ENCODE measurements around the gene SPOP.
A peak's percentile ranks its signal among the peaks of the same experiment; 100 is the strongest.

Gene SPOP

GRCh38 chr17:49581648-49581998, 96.3 kb downstream of the SPOP start:
- peaks cover 5% of the 10 kb centered on the region for H3K4me1 ChIP-seq (ENCODE audit: control insufficient read depth, low read depth, low read length)
- H3K27ac ChIP-seq (ENCODE audit: low read length), result no peak overlapping the region
- peaks cover 16% of the 10 kb centered on the region for H3K27me3 ChIP-seq (ENCODE audit: control insufficient read depth, insufficient read depth, low read length)
- no peaks in the 10 kb centered on the region for H3K36me3 ChIP-seq (ENCODE audit: control insufficient read depth, low read depth, low read length)
- H3K4me3 ChIP-seq (ENCODE audit: low read length), result no peak overlapping the region
- no peak overlapping the region for H3K9ac ChIP-seq (ENCODE audit: low read length)
- no peaks in the 10 kb centered on the region for H3K9me3 ChIP-seq (ENCODE audit: control insufficient read depth, low read depth, low read length)

- Histone ChIP-seq H3K4me3 (ENCODE audit: low read length) (no peak overlapping the region), H3K9me3 (ENCODE audit: control insufficient read depth, low read depth, low read length) (no peaks in the 10 kb centered on the region), H3K27me3 (ENCODE audit: control insufficient read depth, insufficient read depth, low read length) (peaks cover 16% of the 10 kb centered on the region), H3K27ac (ENCODE audit: low read length) (no peak overlapping the region), H3K9ac (ENCODE audit: low read length) (no peak overlapping the region), H3K36me3 (ENCODE audit: control insufficient read depth, low read depth, low read length) (no peaks in the 10 kb centered on the region), H3K4me1 (ENCODE audit: control insufficient read depth, low read depth, low read length) (peaks cover 5% of the 10 kb centered on the region)
Measured at GRCh38 chr17:49580981-49581647, 96.8 kb downstream of the SPOP start.

GRCh38 chr17:49580055-49580721, 97.7 kb downstream of the SPOP start:
- Histone ChIP-seq H3K27ac (ENCODE audit: low read length) (no peak overlapping the region), H3K27me3 (ENCODE audit: control insufficient read depth, insufficient read depth, low read length) (peaks cover 17% of the 10 kb centered on the region), H3K36me3 (ENCODE audit: control insufficient read depth, low read depth, low read length) (no peaks in the 10 kb centered on the region), H3K4me1 (ENCODE audit: control insufficient read depth, low read depth, low read length) (peaks cover 5% of the 10 kb centered on the region), H3K9me3 (ENCODE audit: control insufficient read depth, low read depth, low read length) (no peaks in the 10 kb centered on the region), H3K9ac (ENCODE audit: low read length) (no peak overlapping the region), H3K4me3 (ENCODE audit: low read length) (no peak overlapping the region)

- Histone ChIP-seq H3K36me3 (ENCODE audit: control insufficient read depth, low read depth, low read length) (no peaks in the 10 kb centered on the region), H3K4me1 (ENCODE audit: control insufficient read depth, low read depth, low read length) (peaks cover 10% of the 10 kb centered on the region), H3K9me3 (ENCODE audit: control insufficient read depth, low read depth, low read length) (no peaks in the 10 kb centered on the region), H3K9ac (ENCODE audit: low read length) (no peak overlapping the region), H3K4me3 (ENCODE audit: low read length) (no peak overlapping the region), H3K27ac (ENCODE audit: low read length) (no peak overlapping the region), H3K27me3 (ENCODE audit: control insufficient read depth, insufficient read depth, low read length) (peaks cover 24% of the 10 kb centered on the region)
Measured at GRCh38 chr17:49579522-49579921, 98.4 kb downstream of the SPOP start.

- Histone ChIP-seq H3K27me3 (ENCODE audit: control insufficient read depth, insufficient read depth, low read length) (peaks cover 26% of the 10 kb centered on the region), H3K4me1 (ENCODE audit: control insufficient read depth, low read depth, low read length) (peaks cover 10% of the 10 kb centered on the region), H3K36me3 (ENCODE audit: control insufficient read depth, low read depth, low read length) (no peaks in the 10 kb centered on the region), H3K4me3 (ENCODE audit: low read length) (no peak overlapping the region), H3K9ac (ENCODE audit: low read length) (no peak overlapping the region), H3K27ac (ENCODE audit: low read length) (no peak overlapping the region), H3K9me3 (ENCODE audit: control insufficient read depth, low read depth, low read length) (no peaks in the 10 kb centered on the region)
Measured at GRCh38 chr17:49578952-49579500, 98.9 kb downstream of the SPOP start.

GRCh38 chr17:49578414-49578813, 99.5 kb downstream of the SPOP start:
- no peak overlapping the region for H3K9ac ChIP-seq (ENCODE audit: low read length)
- peaks cover 10% of the 10 kb centered on the region for H3K4me1 ChIP-seq (ENCODE audit: control insufficient read depth, low read depth, low read length)
- no peak overlapping the region for H3K4me3 ChIP-seq (ENCODE audit: low read length)
- no peaks in the 10 kb centered on the region for H3K36me3 ChIP-seq (ENCODE audit: control insufficient read depth, low read depth, low read length)
- H3K9me3 ChIP-seq (ENCODE audit: control insufficient read depth, low read depth, low read length), result no peaks in the 10 kb centered on the region
- H3K27ac ChIP-seq (ENCODE audit: low read length), result no peak overlapping the region
- H3K27me3 ChIP-seq (ENCODE audit: control insufficient read depth, insufficient read depth, low read length), result peaks cover 28% of the 10 kb centered on the region

GRCh38 chr17:49577963-49578362, 99.9 kb downstream of the SPOP start:
- Histone ChIP-seq H3K4me1 (ENCODE audit: control insufficient read depth, low read depth, low read length) (peaks cover 10% of the 10 kb centered on the region), H3K4me3 (ENCODE audit: low read length) (no peak overlapping the region), H3K27me3 (ENCODE audit: control insufficient read depth, insufficient read depth, low read length) (peaks cover 33% of the 10 kb centered on the region), H3K9ac (ENCODE audit: low read length) (no peak overlapping the region), H3K9me3 (ENCODE audit: control insufficient read depth, low read depth, low read length) (no peaks in the 10 kb centered on the region), H3K27ac (ENCODE audit: low read length) (no peak overlapping the region), H3K36me3 (ENCODE audit: control insufficient read depth, low read depth, low read length) (no peaks in the 10 kb centered on the region)

- no peaks in the 10 kb centered on the region for H3K36me3 ChIP-seq (ENCODE audit: control insufficient read depth, low read depth, low read length)
- no peak overlapping the region for H3K9ac ChIP-seq (ENCODE audit: low read length)
- H3K27ac ChIP-seq (ENCODE audit: low read length), result no peak overlapping the region
- no peaks in the 10 kb centered on the region for H3K9me3 ChIP-seq (ENCODE audit: control insufficient read depth, low read depth, low read length)
- peak overlapping the region; percentile 82 for H3K4me3 ChIP-seq (ENCODE audit: low read length)
- peaks cover 10% of the 10 kb centered on the region for H3K4me1 ChIP-seq (ENCODE audit: control insufficient read depth, low read depth, low read length)
- H3K27me3 ChIP-seq (ENCODE audit: control insufficient read depth, insufficient read depth, low read length), result peaks cover 36% of the 10 kb centered on the region
Measured at GRCh38 chr17:49577650-49577934, 100.3 kb downstream of the SPOP start.

- Histone ChIP-seq H3K27me3 (ENCODE audit: control insufficient read depth, insufficient read depth, low read length) (peaks cover 36% of the 10 kb centered on the region), H3K9ac (ENCODE audit: low read length) (peak overlapping the region; percentile 28), H3K4me3 (ENCODE audit: low read length) (peak overlapping the region; percentile 82)
Measured at GRCh38 chr17:49576917-49577649, 100.8 kb downstream of the SPOP start.

GRCh38 chr17:49576088-49576916, 101.6 kb downstream of the SPOP start:
- Histone ChIP-seq H3K4me3 (ENCODE audit: low read length) (peak overlapping the region; percentile 82), H3K36me3 (ENCODE audit: control insufficient read depth, low read depth, low read length) (no peaks in the 10 kb centered on the region), H3K27me3 (ENCODE audit: control insufficient read depth, insufficient read depth, low read length) (peaks cover 42% of the 10 kb centered on the region), H3K27ac (ENCODE audit: low read length) (no peak overlapping the region), H3K9me3 (ENCODE audit: control insufficient read depth, low read depth, low read length) (no peaks in the 10 kb centered on the region), H3K4me1 (ENCODE audit: control insufficient read depth, low read depth, low read length) (peaks cover 10% of the 10 kb centered on the region), H3K9ac (ENCODE audit: low read length) (peak overlapping the region; percentile 28)

More at GRCh38 chr17:49576917-49577649, 100.8 kb downstream of the SPOP start:
- Histone ChIP-seq H3K4me1 (ENCODE audit: control insufficient read depth, low read depth, low read length) (peaks cover 10% of the 10 kb centered on the region), H3K9me3 (ENCODE audit: control insufficient read depth, low read depth, low read length) (no peaks in the 10 kb centered on the region), H3K36me3 (ENCODE audit: control insufficient read depth, low read depth, low read length) (no peaks in the 10 kb centered on the region), H3K27ac (ENCODE audit: low read length) (no peak overlapping the region)

GRCh38 chr17:49575679-49576087, 102.2 kb downstream of the SPOP start, which contains the start of gene NXPH3:
Gene NXPH3 (plus strand): TSS chr17:49575871. CDS start chr17:49576220, 349 bp downstream.
- Histone ChIP-seq H3K27ac (ENCODE audit: low read length) (no peak within 1 kb of the TSS), H3K36me3 (ENCODE audit: control insufficient read depth, low read depth, low read length) (no peaks in the 10 kb centered on the region), H3K4me1 (ENCODE audit: control insufficient read depth, low read depth, low read length) (peaks cover 10% of the 10 kb centered on the region), H3K9me3 (ENCODE audit: control insufficient read depth, low read depth, low read length) (no peaks in the 10 kb centered on the region), H3K27me3 (ENCODE audit: control insufficient read depth, insufficient read depth, low read length) (peaks cover 48% of the 10 kb centered on the region), H3K9ac (ENCODE audit: low read length) (peak within 1 kb of the TSS; percentile 28), H3K4me3 (ENCODE audit: low read length) (peak within 1 kb of the TSS; percentile 82)

All from iPS-18a (cell line).